ENCODE data around the gene B9D2. TPM values are rescaled to one million over a fixed set of nuclear protein-coding genes. Genes with fewer than 3 reads are reported as not detected.

Gene B9D2
- polyA plus RNA-seq, 1 donor from 2014 or later = 15.9 TPM

GRCh38 chr19:41327076-41327575 is 36.8 kb downstream of the B9D2 start:
- Histone ChIP-seq H3K27ac (ENCODE audit: low read length) (no peak overlapping the region), H2AFZ (ENCODE audit: low read depth, low read length) (no peak overlapping the region), H3F3A (ENCODE audit: insufficient read depth, low read length, poor library complexity, severe bottlenecking) (no peaks in the 10 kb centered on the region), H4K20me1 (ENCODE audit: insufficient read depth) (no peaks in the 10 kb centered on the region), H3K36me3 (ENCODE audit: insufficient read depth, low read length) (no peaks in the 10 kb centered on the region), H3K4me3 (ENCODE audit: low read length) (no peak overlapping the region), H3K79me2 (replicated peaks; ENCODE audit: insufficient read depth, low read length) (no peaks in the 10 kb centered on the region), H3K9ac (ENCODE audit: low read length) (no peak overlapping the region), H3K4me2 (ENCODE audit: low read length) (no peak overlapping the region), H3K27me3 (ENCODE audit: insufficient read depth, low read depth, low read length) (no peaks in the 10 kb centered on the region), H3K9me3 (ENCODE audit: low read length) (no peaks in the 10 kb centered on the region), H3K9me2 (ENCODE audit: insufficient read depth, low read length) (no peaks in the 10 kb centered on the region)
- no peak for TF ChIP-seq POLR2AphosphoS5 (IDR thresholded peaks at IDR 0.05)
- no peak for TF ChIP-seq EP300 (conservative IDR thresholded peaks at IDR 0.05; ENCODE audit: poor library complexity, severe bottlenecking)
- TF ChIP-seq EZH2 (IDR thresholded peaks at IDR 0.05; ENCODE audit: borderline replicate concordance, insufficient read depth, low read length, poor library complexity, severe bottlenecking) = no peak
- TF ChIP-seq MXI1 (conservative IDR thresholded peaks at IDR 0.05; ENCODE audit: poor library complexity, severe bottlenecking) = no peak
- no peak for TF ChIP-seq REST (IDR thresholded peaks at IDR 0.05; ENCODE audit: borderline replicate concordance)
- TF ChIP-seq SMC3 (conservative IDR thresholded peaks at IDR 0.05; ENCODE audit: poor library complexity) = no peak
- TF ChIP-seq RAD21 (conservative IDR thresholded peaks at IDR 0.05) = no peak
- no peak for TF ChIP-seq TAF1 (IDR thresholded peaks at IDR 0.05; ENCODE audit: low read depth)
- TF ChIP-seq, protein P1, sequence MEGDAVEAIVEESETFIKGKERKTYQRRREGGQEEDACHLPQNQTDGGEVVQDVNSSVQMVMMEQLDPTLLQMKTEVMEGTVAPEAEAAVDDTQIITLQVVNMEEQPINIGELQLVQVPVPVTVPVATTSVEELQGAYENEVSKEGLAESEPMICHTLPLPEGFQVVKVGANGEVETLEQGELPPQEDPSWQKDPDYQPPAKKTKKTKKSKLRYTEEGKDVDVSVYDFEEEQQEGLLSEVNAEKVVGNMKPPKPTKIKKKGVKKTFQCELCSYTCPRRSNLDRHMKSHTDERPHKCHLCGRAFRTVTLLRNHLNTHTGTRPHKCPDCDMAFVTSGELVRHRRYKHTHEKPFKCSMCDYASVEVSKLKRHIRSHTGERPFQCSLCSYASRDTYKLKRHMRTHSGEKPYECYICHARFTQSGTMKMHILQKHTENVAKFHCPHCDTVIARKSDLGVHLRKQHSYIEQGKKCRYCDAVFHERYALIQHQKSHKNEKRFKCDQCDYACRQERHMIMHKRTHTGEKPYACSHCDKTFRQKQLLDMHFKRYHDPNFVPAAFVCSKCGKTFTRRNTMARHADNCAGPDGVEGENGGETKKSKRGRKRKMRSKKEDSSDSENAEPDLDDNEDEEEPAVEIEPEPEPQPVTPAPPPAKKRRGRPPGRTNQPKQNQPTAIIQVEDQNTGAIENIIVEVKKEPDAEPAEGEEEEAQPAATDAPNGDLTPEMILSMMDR (IDR thresholded peaks at IDR 0.05; ENCODE audit: poor library complexity, severe bottlenecking) = no peak

DNA sequence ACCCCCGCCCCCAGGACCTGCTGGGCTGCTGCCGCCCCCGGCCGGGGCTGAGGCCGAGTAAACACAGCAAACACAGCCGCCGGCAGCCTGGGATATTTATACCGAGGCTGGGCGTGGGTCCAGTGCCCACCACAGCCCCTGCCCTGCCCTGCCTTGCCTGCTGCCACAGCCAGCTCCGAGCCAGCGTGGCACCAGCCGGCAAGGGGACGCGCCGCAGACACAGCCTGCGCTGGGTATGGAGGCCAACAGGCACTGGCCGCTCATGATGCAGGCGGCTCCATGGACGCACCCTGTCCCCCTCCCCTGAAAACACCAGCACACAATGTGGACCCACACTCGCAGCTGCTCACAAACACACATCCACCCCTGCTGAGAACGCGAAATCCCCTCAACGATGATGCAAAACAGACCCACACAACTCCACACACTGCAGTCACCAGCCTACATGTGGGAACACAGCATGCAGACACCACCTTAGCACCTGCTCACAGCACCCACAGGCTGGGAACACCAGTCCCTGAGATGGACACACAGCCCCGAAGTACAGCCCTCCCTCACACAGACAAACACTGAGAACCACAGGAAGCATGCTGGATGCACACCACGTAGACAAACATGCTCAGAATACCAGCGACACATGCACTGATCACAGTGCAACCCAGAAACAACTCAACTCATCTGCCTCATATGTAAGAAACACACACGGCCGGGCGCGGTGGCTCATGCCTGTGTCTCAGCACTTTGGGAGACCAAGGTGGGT is 37.8 kb downstream of the B9D2 start:
- Histone ChIP-seq H3K9ac (ENCODE audit: low read length) (peak overlapping the region; percentile 54), H4K20me1 (ENCODE audit: insufficient read depth) (no peaks in the 10 kb centered on the region), H3K36me3 (ENCODE audit: insufficient read depth, low read length) (no peaks in the 10 kb centered on the region), H3K27ac (ENCODE audit: low read length) (no peak overlapping the region), H3K9me3 (ENCODE audit: low read length) (no peaks in the 10 kb centered on the region), H3K4me2 (ENCODE audit: low read length) (no peak overlapping the region), H3K4me3 (ENCODE audit: low read length) (peak overlapping the region; percentile 59), H3K27me3 (ENCODE audit: insufficient read depth, low read depth, low read length) (no peaks in the 10 kb centered on the region), H3F3A (ENCODE audit: insufficient read depth, low read length, poor library complexity, severe bottlenecking) (no peaks in the 10 kb centered on the region), H3K79me2 (replicated peaks; ENCODE audit: insufficient read depth, low read length) (no peaks in the 10 kb centered on the region), H3K9me2 (ENCODE audit: insufficient read depth, low read length) (no peaks in the 10 kb centered on the region), H2AFZ (ENCODE audit: low read depth, low read length) (no peak overlapping the region)
- no peak for TF ChIP-seq SMC3 (conservative IDR thresholded peaks at IDR 0.05; ENCODE audit: poor library complexity)
- no peak for TF ChIP-seq EZH2 (IDR thresholded peaks at IDR 0.05; ENCODE audit: borderline replicate concordance, insufficient read depth, low read length, poor library complexity, severe bottlenecking)
- TF ChIP-seq, protein P1 (IDR thresholded peaks at IDR 0.05; ENCODE audit: poor library complexity, severe bottlenecking) = no peak
- TF ChIP-seq EP300 (conservative IDR thresholded peaks at IDR 0.05; ENCODE audit: poor library complexity, severe bottlenecking) = no peak
- no peak for TF ChIP-seq REST (IDR thresholded peaks at IDR 0.05; ENCODE audit: borderline replicate concordance)
- no peak for TF ChIP-seq TAF1 (IDR thresholded peaks at IDR 0.05; ENCODE audit: low read depth)
- TF ChIP-seq RAD21 (conservative IDR thresholded peaks at IDR 0.05) = no peak
- no peak for TF ChIP-seq MXI1 (conservative IDR thresholded peaks at IDR 0.05; ENCODE audit: poor library complexity, severe bottlenecking)
- no peak for TF ChIP-seq POLR2AphosphoS5 (IDR thresholded peaks at IDR 0.05)
